Fibroblast of peridontal ligament (primary cell): ENCODE data around the gene USP17L17.
"Not testable (repeated sequence)": the region's sequence is repeated elsewhere in the genome, so short reads cannot be mapped to it uniquely, and the experiment has no call there.

Experiments
- DNase-seq: peaks from one replicate; pipeline ENCODE4 v3.0.0-alpha.2; 2010; ENCODE audit errors: extremely low read depth

USP17L17 gene

GRCh38 chr4:9243579-9243978 is at the start of gene USP17L17:
TSS of gene USP17L17 (plus strand) at chr4:9243879. CDS start at chr4:9243879, 0 bp downstream.
- DNase-seq = not testable (repeated sequence)

- not testable (repeated sequence) for DNase-seq
Observed at GRCh38 chr4:9210357-9210756, 33.3 kb upstream of the USP17L17 start, which contains the start of gene USP17L10. TSS of gene USP17L10 (plus strand) at chr4:9210657. CDS start at chr4:9210657, 0 bp downstream.

GRCh38 chr4:9214701-9215100 is 29.0 kb upstream of the USP17L17 start:
- DNase-seq = not testable (repeated sequence)

- DNase-seq = not testable (repeated sequence)
Observed at GRCh38 chr4:9215105-9215504, 28.6 kb upstream of the USP17L17 start, which contains the start of gene USP17L11. TSS of gene USP17L11 (plus strand) at chr4:9215405. CDS start at chr4:9215405, 0 bp downstream.

- not testable (repeated sequence) for DNase-seq
Observed at GRCh38 chr4:9219852-9220251, 23.8 kb upstream of the USP17L17 start, which contains the start of gene USP17L12. TSS of gene USP17L12 (plus strand) at chr4:9220152. CDS start at chr4:9220152, 0 bp downstream.

- not testable (repeated sequence) for DNase-seq
Observed at GRCh38 chr4:9224596-9224995, 19.1 kb upstream of the USP17L17 start, which contains the start of gene USP17L13. TSS of gene USP17L13 (plus strand) at chr4:9224896. CDS start at chr4:9224896, 0 bp downstream.

- not testable (repeated sequence) for DNase-seq
Observed at GRCh38 chr4:9230249-9230648, 13.4 kb upstream of the USP17L17 start.

GRCh38 chr4:9234085-9234484 is 9.6 kb upstream of the USP17L17 start, which contains the start of gene USP17L15:
TSS of gene USP17L15 (plus strand) at chr4:9234385. CDS start at chr4:9234385, 0 bp downstream.
- DNase-seq = not testable (repeated sequence)

- not testable (repeated sequence) for DNase-seq
Observed at GRCh38 chr4:9238461-9238860, 5.2 kb upstream of the USP17L17 start.

- DNase-seq = not testable (repeated sequence)
Observed at GRCh38 chr4:9247953-9248680, 4.4 kb downstream of the USP17L17 start, which contains the start of gene USP17L18. TSS of gene USP17L18 (plus strand) at chr4:9248630. CDS start at chr4:9248630, 0 bp downstream.

- not testable (repeated sequence) for DNase-seq
Observed at GRCh38 chr4:9253078-9253477, 9.4 kb downstream of the USP17L17 start, which contains the start of gene USP17L19. TSS of gene USP17L19 (plus strand) at chr4:9253378. CDS start at chr4:9253378, 0 bp downstream.

GRCh38 chr4:9257824-9258223 is 14.1 kb downstream of the USP17L17 start, which contains the start of gene USP17L20:
TSS of gene USP17L20 (plus strand) at chr4:9258124. CDS start at chr4:9258124, 0 bp downstream.
- DNase-seq = not testable (repeated sequence)

- not testable (repeated sequence) for DNase-seq
Observed at GRCh38 chr4:9262572-9262971, 18.9 kb downstream of the USP17L17 start, which contains the start of gene USP17L21. TSS of gene USP17L21 (plus strand) at chr4:9262872. CDS start at chr4:9262872, 0 bp downstream.

GRCh38 chr4:9267319-9267718 is 23.6 kb downstream of the USP17L17 start, which contains the start of gene USP17L22:
TSS of gene USP17L22 (plus strand) at chr4:9267619. CDS start at chr4:9267619, 0 bp downstream.
- not testable (repeated sequence) for DNase-seq

GRCh38 chr4:9271719-9272118 is 28.0 kb downstream of the USP17L17 start:
- not testable (repeated sequence) for DNase-seq
